HG03045 (cell line): ENCODE measurements around the gene P2RX2.

Experiments
- ATAC-seq: cut with Tn5 transposase; IDR thresholded peaks from one replicate; pipeline ENCODE4 v1.9.1; 2021; ENCODE audit warnings: mild to moderate bottlenecking, moderate library complexity; ENCODE audit not compliant: unreplicated experiment

P2RX2 gene

DNA sequence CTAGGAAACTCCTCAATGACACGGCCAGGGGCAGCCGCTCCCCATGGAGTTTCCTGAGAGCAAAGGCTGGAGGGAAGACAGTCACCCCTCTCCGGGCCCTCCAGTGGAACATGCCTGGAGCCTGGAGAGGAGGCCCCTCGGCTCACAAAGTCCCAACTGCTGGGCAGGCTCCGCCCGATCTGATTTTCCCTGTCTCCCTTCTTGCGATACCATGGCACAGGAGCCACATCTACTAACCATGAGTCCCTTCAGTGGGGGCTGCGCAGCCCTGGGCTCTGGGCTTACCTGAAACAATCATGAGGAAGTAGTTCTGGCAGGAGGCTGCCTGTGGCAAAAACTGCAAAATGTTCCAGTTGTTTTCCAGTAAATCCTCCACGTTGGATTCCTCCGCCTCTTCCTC is 15.3 kb downstream of the P2RX2 start:
- no peak for ATAC-seq

DNA sequence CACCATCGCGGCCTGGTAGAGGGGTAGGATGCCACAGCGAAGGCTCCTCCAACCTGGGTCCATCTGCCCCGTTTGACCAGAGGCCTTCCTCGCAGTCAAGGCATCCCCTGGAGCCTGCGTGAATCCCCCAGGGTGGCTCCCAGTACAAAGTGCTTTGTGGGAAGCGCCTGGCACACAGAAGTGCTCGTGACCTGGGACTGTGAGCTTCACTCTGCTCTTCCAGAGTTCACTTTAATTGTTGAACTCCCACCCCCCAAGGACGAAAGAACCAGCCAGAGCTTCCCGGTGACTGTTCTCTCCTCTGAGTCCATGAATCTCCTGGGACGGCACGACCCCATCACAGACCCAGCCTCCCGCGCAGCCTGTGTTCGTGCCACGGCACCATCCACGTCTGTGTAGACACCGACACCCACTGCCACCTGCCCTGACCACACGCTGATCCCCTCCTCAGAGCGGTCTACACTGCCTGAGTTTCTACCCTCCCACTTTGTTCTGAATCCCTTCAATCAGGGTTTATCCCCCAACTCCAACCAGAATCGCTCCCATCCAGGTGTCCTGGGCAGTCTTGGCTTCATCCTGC is 15.9 kb downstream of the P2RX2 start:
- ATAC-seq: no peak

DNA sequence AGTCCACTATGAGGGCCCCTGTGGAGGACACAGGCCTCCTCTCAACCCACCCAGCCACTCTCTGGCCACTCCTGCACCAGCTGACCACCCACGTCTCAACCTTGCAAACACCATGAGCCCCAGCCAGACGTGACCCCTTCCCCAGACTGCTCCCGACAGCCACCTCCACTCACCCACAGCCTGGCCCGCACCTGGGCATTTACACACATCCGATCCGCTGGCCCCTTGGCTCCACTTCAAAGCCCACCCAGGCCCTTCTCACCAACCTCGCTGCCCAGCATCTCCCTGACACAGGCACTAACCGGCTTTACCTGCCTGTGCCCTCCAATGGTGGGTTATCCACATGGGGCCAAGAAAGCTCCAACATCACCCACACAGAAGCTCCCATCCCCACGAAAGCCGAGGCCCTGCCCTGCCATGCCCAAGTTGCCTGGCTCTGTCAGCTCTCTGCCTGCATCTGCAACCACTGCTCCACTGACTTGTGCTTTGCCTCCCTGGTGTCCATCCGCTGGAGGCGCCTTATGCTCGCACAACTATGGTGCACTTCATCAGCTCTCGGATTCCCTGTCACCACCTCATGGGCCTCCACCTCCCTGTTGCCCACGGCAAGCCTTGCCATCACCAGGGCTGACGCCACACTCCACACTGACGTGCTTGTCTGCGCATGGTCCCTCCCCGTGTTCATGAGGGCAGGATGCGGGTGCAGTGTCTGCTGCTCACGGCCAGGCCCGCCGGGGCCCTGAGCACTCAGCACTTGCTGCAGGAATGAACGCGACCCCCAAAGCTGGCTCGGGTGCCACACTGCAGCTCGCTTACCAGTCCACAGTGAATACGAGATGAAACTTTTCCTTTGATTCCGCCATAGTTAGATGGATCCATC is 16.7 kb downstream of the P2RX2 start:
- no peak for ATAC-seq

DNA sequence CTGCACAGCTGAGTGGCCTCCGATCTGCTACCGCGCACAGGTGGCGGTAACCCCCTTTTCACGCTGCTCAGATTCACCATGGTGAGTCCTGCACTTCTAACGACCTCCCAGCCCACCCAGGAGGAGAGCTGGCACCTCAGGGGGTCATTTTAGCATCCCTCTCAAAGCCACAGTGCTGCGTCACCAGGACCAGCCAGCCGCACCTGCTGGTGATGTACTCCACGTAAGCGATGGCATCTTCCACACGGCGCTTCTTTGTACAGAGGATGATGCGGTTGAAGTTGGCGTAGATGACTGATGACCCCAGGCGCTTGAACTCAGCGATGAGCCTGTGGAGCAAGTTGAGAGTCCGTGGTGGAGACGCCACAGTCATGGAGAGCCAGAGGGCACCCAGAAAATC is 19.2 kb downstream of the P2RX2 start:
- no peak for ATAC-seq

DNA sequence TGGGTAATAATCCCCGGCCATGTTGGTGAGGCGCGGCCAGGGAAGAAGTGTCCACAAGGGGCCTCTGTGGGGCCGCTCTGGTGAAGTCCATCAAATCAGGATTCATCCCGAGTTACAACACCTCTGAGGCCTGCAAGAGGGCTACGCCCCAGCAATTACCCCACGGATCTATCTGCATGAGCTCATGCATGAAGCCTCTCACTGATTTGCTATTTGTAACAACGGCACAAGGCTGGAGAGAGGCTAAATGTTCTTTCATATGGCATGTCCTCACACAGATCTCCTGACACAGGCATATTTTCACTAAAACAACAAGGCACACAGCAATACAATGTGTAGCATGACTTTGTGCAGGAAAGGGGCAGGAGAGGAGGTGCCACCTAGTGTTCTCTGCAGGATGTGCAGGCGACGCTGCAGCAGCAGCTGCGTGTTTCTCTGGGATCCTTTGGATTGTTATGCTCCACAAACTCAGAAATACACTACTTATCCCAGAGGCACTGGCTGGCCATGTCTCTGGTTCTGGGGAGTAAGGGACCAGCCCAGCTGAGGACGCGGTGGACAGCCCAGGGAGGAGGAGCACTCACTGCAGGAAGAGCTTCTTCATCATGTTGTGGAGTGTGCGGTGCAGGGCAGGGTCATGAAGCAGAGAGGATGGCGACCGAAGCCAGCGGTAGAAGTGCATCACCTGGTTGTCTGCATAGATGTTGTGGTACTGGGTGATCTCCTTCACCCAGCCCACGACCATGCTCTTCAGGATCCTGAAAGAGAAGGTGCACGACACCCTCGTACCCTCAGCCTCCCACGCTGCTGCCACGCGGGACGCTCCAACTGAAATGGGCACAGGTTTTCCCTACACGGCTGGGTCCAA is 20.2 kb downstream of the P2RX2 start:
- ATAC-seq: no peak

DNA sequence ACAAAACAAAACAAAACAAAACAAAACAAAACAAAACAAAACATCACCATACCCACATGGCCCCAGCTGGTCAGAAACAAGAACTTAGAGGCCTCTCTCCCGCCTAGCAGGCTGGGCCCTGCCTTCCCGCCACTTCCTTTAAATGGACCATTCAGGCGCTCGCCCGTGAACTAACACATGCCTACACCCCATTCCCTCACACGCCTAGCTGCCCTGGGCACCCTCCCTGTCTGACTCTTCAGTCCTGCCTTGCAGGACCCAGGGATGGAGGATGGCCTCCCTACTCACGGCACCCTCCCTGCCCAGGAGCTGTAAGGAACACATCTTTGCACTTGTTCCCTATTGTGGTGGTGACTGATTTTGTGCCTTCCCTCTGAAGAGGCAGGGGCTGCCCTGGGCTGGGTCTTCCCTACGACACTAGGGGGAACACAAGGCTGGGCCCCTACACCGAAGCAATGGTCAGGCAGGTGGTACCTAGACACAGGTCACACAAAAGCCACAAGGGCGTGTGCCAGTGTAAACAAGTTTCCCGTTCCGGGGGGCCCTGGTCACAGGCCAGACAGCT is 21.5 kb downstream of the P2RX2 start:
- no peak for ATAC-seq

DNA sequence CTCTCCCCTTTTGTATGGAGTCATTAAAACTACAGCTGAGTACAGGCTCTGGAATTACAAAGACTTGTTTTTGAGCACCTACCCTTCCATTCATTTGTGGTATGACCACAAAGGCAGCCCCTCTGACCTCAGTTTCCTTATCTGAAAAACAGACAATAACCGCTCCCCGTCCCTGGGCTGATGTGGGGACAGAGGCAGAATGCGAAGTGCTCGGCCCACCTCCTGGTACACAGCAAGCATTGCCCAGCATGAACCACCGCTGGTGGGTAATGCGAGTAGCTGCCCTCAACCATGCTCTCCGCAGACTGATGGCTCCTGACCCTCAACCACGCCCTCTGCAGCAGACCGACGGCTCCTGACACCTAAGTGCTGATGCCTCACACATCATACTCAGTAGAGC is 22.4 kb downstream of the P2RX2 start:
- no peak for ATAC-seq

DNA sequence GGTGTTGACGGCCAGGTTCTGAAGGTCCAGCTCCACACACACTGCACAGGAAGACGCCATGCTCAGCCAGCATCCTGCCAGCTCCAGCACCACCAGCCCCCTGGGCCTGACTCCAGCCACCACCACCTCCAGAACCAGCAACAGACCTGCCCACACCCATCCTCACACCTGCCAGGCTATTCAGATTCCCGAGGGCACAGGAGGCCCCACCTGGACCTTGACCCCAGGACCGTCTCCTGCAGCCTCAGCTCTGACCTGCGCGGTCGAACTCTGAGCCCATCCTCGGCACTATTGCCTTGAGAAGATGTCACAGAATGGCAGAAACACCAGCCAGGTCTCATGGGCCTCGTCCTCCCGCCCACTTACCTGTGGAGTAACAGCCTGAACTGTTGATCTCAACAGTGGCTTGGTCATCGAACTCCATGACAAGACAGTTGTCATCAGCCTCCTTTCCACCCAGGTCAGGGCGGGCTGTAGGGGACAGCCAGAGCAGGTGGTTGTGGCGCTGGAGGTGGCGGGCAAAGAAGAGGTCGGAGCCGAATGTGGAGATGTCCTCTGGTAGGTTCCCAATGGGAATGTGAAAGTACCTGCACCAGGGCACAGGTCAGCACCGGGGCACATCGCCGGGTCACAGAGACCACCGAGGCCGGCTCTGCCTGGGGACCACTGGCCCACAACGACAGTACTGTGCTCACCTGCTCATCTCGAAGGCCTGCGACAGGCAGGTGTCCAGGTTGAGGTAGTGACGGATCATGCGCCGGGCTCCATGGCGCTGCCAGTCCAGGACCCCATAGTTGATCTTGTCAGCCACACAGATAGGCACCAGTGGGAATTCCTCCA is 23.5 kb downstream of the P2RX2 start:
- no peak for ATAC-seq

DNA sequence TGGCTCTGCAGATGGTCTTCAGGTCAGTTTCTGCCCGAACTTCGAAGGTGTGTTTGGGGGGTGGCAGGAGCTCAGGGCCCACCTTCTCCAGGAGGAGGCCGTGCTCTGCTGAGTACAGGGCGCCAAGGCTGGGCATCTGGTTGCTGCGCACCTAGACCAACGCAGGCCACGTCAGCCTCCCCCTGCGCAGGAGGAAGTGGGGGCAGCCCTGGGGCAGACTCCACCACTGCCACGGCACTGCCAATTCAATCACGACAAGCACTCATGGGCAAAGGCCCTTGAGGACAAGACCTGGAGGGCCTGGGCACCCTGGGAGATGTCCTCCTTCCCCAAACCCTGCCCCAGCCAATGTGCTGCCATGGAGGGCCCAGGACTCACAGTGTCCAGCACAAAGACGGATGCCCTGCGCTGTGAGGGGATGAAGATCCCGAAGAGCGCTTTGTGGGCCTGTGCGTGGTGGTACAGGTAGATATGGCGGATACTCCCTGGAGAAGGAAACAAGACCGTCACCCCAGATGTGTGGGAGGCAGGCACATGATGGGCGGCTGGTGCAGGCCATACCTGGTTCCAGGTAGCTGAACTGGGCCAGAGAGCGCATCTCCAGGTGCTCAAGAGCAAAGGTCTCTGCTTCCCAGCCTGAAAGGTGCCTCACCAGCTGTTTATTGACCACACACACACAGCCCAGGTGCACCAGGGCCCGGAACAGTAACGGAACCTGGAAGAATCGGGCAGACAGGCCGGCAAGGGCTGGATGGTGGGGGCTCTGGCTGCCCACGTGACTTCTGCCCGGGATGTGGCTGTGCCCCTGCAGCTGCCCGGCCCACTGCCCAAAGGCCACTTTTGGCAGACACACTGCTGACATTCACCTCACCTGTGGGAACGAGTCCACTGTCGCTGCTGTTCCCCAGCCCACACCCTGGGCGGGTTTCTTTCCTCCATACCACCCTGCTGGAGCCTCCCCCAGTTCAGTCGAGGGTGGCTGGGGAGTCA is 24.6 kb downstream of the P2RX2 start:
- ATAC-seq: no peak

DNA sequence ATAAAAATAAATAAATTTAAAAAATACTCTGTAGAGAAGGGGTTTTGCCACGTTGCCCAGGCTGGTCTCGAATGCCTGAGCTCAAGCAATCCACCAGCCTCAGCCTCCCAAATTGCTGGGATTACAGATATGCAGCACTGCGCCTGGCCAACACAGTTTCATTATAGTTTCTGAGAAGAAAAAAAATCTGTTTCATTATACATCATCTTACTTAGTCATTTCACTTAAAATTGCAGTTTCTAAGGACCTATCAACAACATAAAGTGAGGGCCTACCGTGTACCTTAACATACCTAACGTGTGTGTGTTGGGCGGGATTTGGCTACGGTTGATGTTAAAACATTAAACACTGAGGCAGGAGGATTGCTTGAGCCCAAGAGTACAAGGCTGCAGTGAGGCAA is 28.3 kb downstream of the P2RX2 start:
- ATAC-seq: no peak

DNA sequence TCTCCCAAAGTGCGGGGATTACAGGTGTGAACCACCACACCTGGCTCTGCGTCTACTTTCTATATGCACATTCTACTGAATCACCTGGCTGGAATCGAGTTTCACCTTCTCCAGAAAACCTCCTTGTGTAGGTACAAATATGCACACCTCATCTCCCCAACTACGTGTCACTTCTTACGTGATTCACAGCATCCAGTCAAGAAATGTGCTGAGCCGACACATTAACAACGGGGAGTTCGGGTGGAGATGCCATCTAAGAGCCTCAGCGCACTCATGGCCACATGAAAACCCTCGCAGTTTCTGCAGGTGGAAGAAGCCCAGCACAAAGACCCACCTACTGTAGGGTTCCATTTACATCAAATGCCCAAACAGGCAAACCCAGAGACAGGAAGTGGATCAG is 29.3 kb downstream of the P2RX2 start:
- ATAC-seq: no peak

DNA sequence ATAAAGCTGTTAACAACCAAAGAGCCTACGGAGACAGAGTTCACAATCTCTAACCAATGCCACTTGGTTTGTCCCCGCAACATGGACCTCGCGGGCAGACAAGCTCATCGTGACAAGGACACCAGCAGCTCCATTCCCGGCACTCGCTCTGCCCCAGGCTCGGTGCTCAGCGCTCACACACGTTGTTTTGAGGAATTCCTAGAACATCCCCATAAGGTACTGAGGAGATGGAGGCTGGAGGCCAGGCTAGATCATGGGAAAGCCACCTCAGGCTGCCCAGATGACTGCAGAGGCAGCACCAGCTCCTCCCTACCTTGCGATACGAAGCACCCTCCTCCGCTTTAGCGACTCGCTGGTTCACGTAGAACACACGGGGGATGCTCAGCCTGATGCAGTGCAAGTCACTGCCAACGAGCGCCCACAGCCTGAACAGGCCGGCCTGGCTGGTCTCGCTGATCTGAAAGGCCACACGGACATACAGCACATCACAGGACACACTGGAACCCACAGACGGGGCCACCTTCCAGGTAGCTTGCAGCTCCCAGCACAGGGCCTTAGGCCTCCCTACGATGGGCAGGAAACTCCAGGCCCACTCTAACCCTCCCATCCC is 30.1 kb downstream of the P2RX2 start:
- no peak for ATAC-seq

DNA sequence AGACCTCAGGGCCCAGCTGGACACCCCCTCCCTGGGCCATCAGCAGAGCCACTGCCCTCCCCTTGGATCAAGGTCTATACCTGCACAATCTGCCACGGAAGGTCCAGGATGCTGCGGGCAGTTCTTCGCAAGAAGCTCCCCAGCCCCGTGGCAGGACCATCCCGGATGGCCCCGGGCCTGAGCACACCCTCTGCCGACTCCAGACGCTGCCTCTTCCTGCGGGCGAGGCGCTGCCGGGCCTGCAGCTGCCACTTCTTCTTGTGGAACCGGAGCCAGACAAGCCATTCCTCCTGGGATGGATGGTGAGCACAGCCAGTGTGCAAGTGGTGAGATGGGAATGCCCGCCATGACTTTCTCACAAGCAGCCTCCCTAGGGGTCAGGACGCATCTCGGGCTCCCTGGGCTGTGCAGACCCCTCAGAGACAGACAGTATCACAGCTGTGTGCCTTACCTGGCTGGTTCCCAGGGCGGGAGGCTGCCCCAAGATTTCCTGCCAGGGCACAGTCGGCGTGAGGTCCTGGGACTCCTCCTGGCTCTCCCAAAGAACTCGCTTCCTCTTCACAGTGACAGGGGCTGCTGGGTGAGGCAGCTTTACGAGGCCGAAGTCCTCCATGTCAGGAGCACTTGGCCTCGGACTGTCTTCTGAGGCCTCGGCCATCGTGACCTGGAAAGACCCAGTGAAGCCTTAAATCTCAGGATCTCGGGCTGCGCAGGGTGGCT is 30.8 kb downstream of the P2RX2 start:
- ATAC-seq: no peak

DNA sequence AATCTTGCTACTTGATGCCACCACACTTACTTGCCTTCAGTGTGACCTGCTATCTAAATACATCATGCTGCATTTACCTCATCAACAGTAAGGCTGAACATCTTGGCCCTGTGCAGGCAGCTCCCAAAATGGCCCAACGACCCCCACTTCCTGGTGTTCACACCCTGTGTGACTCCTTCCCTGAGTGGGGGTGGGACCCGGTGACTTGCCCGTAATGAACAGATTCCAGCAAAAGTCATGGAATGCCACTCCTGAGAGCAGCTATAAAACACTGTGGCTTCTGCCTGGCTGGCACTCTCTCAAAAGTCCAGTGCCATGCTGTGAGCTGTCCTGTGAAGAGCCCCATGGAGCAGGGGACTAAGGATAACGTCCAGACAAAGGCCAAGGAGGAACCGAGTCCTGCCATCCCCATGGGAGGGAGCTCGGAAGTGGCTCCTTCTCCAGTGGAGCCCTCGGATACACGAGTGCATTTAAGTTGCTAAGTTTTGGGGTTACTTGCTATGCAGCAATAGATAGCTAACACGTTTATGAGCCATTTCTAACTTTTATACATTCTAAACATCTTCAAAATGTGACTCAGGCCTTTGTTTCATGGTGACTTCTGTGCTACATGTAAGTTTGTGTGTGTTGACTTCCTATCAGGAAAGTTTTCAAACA is 33.0 kb downstream of the P2RX2 start:
- no peak for ATAC-seq

DNA sequence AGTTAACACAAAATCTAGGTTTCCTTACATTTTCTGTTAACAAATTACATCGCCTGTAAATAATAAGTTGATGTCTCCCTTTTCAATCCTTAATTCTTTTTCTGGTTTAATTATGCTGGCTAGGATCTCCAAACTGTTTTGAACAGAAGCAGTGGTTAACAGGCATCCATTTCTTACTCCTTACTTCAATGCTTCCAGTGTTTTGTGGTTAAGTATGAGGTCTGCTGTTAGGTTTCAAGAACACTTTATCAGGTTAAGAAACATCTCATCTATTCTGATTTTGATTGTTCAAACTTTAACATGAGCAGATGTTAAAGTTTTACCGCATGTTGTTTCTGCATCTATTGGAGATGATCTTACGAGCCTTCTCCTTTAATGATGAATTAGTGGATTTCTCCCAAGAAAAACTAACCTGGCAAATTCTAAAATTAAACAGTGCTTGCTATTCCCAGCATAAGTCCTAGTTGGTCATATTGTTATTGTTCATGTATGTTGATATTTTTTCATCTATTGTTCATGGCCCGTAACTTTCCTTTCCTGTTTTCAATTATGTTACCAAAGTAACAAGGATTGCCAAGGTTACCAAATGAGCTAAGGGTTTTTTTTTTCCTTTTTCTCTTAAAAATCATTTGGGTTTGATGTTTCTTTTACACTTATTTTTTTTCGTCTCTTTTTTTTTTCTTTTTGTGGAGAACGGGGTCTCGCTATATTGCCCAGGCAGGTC is 35.2 kb downstream of the P2RX2 start:
- ATAC-seq: no peak

DNA sequence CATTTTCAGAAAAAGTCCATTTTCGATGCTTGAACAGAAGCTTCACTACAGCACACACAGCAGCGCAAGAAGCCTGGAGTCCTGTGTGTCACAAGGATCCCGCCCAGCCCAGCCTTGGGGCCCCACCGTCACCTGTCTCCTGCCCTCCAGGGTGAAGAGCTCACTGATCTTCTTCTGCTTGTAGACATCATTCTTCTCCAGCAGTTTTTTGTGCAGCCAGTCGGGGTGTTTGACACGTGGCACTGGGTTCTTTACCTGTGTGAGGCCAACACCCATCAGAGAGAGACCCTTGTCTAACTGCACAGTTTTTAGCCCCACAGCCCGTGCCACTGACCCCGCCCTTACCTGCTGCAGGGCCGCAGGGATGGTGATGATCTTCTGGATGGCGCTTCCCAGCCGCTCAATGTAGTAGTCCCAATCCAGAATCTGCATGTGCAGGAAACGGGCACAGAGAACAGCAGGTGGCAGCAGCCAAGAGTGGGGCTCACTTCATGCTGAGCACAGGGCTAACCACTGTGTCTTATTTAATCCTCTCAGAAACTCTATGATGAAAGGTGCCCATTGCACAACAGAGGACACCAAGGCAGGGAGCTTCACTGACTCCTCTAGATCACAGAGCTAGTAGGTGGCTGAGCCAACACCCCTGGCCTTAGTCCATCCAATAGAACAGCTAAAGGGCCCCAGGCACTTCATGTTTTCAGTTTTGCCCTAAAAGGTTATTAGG is 38.6 kb downstream of the P2RX2 start:
- no peak for ATAC-seq
